ENCODE measurements around the gene NFE2L1.

- TF ChIP-seq, protein P1, sequence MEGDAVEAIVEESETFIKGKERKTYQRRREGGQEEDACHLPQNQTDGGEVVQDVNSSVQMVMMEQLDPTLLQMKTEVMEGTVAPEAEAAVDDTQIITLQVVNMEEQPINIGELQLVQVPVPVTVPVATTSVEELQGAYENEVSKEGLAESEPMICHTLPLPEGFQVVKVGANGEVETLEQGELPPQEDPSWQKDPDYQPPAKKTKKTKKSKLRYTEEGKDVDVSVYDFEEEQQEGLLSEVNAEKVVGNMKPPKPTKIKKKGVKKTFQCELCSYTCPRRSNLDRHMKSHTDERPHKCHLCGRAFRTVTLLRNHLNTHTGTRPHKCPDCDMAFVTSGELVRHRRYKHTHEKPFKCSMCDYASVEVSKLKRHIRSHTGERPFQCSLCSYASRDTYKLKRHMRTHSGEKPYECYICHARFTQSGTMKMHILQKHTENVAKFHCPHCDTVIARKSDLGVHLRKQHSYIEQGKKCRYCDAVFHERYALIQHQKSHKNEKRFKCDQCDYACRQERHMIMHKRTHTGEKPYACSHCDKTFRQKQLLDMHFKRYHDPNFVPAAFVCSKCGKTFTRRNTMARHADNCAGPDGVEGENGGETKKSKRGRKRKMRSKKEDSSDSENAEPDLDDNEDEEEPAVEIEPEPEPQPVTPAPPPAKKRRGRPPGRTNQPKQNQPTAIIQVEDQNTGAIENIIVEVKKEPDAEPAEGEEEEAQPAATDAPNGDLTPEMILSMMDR (conservative IDR thresholded peaks at IDR 0.05; ENCODE audit: low read length) = no peak
- no peak for TF ChIP-seq EZH2phosphoT487 (IDR thresholded peaks at IDR 0.05; ENCODE audit: borderline replicate concordance)
These were observed 16.2 kb upstream of the NFE2L1 start for GRCh38 chr17:48031966-48032365.
